GM10266 (cell line): ENCODE data around the gene ARHGAP31.

Experiments
- DNase-seq: peaks from one replicate; pipeline ENCODE4 v3.0.0; 2012; ENCODE audit errors: extremely low spot score
- CTCF ChIP-seq: IDR thresholded peaks from 2 replicates; pipeline ENCODE4 v1.5.1; 2012; ENCODE audit warnings: mild to moderate bottlenecking, low read depth; ENCODE audit not compliant: control insufficient read depth, insufficient read depth; ENCODE audit errors: missing control alignments

Gene ARHGAP31

GRCh38 chr3:119343719-119344118 is 49.5 kb downstream of the ARHGAP31 start:
- no peak for DNase-seq
- TF ChIP-seq CTCF: peak; percentile 11

- DNase-seq: no peak
These were observed 51.9 kb downstream of the ARHGAP31 start for GRCh38 chr3:119346076-119346496.

GRCh38 chr3:119347036-119347435 is 52.9 kb downstream of the ARHGAP31 start:
- DNase-seq: no peak

More at GRCh38 chr3:119346076-119346496, 51.9 kb downstream of the ARHGAP31 start:
- no peak for TF ChIP-seq CTCF

GRCh38 chr3:119349354-119350041 is 55.3 kb downstream of the ARHGAP31 start:
- no peak for DNase-seq
- no peak for TF ChIP-seq CTCF

More at GRCh38 chr3:119347036-119347435, 52.9 kb downstream of the ARHGAP31 start:
- no peak for TF ChIP-seq CTCF

GRCh38 chr3:119350114-119350513 is 55.9 kb downstream of the ARHGAP31 start:
- TF ChIP-seq CTCF: no peak
- no peak for DNase-seq

- no peak for DNase-seq
These were observed 57.4 kb downstream of the ARHGAP31 start for GRCh38 chr3:119351581-119351980.

More at GRCh38 chr3:119351581-119351980, 57.4 kb downstream of the ARHGAP31 start:
- no peak for TF ChIP-seq CTCF
